ENCODE measurements around the gene ACBD3.

The ACBD3 gene

GRCh38 chr1:226181996-226182714 is 4.4 kb downstream of the ACBD3 start:
- TF ChIP-seq, protein P1, sequence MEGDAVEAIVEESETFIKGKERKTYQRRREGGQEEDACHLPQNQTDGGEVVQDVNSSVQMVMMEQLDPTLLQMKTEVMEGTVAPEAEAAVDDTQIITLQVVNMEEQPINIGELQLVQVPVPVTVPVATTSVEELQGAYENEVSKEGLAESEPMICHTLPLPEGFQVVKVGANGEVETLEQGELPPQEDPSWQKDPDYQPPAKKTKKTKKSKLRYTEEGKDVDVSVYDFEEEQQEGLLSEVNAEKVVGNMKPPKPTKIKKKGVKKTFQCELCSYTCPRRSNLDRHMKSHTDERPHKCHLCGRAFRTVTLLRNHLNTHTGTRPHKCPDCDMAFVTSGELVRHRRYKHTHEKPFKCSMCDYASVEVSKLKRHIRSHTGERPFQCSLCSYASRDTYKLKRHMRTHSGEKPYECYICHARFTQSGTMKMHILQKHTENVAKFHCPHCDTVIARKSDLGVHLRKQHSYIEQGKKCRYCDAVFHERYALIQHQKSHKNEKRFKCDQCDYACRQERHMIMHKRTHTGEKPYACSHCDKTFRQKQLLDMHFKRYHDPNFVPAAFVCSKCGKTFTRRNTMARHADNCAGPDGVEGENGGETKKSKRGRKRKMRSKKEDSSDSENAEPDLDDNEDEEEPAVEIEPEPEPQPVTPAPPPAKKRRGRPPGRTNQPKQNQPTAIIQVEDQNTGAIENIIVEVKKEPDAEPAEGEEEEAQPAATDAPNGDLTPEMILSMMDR (IDR thresholded peaks at IDR 0.05; ENCODE audit: borderline replicate concordance, insufficient read depth, low read depth, low read length): peak; percentile 35; the same call in 1 of the 2 replicates
- H3K4me3 ChIP-seq (ENCODE audit: low read depth, low read length): no peak overlapping the region

DNA sequence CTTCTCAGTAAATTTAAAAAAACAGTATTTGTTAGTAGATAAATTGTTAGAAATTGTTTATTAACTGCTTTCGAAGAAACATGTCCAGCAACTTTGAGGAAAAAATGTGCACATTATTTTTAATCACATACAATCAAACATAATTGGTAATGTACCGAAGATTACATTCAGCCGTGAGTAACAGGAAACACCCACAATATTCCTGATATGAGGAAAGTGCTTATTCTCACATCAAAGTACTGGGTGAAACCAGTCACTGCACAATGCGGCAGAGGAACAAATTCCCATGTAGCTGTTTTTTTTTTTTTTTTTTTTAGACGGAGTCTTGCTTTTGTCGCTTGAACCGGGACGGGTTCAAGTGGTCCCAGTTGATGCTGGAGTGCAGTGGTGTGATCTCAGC is 9.7 kb downstream of the ACBD3 start:
- TF ChIP-seq, protein P1 (IDR thresholded peaks at IDR 0.05; ENCODE audit: borderline replicate concordance, insufficient read depth, low read depth, low read length): no peak

GRCh38 chr1:226172589-226172988 is 14.0 kb downstream of the ACBD3 start:
- TF ChIP-seq, protein P1 (IDR thresholded peaks at IDR 0.05; ENCODE audit: borderline replicate concordance, insufficient read depth, low read depth, low read length): no peak
- no peak overlapping the region for H3K4me3 ChIP-seq (ENCODE audit: low read depth, low read length)

More for the DNA sequence above, 9.7 kb downstream of the ACBD3 start:
- H3K4me3 ChIP-seq (ENCODE audit: low read depth, low read length): no peak overlapping the region

DNA sequence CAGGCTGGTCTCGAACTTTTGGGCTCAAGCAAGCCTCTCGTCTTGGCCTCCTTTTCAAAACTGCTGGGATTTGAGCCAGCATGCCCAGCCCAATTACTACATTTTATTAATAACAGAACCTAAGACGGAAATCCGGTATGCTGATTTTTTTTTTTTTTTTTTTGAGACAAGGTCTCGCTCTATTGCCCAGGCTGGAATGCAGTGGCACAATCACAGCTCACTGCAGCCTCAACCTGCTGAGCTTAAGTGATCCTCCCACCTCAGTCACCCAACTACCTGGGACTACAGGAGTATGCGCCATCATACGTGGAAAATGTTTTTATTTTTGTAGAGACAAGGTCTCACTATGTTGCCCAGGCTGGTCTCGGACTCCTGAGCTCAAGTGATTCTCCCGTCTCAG is 20.2 kb downstream of the ACBD3 start:
- TF ChIP-seq, protein P1 (IDR thresholded peaks at IDR 0.05; ENCODE audit: borderline replicate concordance, insufficient read depth, low read depth, low read length): no peak
- H3K4me3 ChIP-seq (ENCODE audit: low read depth, low read length): no peak overlapping the region

DNA sequence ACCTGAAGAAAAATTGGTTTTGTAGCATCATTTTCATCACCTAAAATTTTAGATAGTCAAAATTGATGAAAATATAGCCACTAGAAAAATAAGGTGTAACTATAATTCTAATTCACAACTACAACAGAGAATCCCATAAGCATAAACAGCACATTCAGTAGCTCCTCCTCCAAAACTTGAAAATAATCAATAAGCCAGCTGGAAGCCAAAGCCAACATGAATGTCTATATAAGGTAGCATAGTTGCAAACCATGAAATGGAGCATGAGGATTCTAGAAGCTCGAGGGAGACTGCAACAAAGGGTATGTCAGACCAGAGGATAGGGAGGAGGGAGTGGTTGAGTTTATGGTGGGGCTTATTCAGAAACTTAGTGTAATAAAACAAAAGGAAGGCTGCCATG is 22.4 kb downstream of the ACBD3 start:
- TF ChIP-seq, protein P1 (IDR thresholded peaks at IDR 0.05; ENCODE audit: borderline replicate concordance, insufficient read depth, low read depth, low read length): no peak
- no peak overlapping the region for H3K4me3 ChIP-seq (ENCODE audit: low read depth, low read length)

- TF ChIP-seq, protein P1 (IDR thresholded peaks at IDR 0.05; ENCODE audit: borderline replicate concordance, insufficient read depth, low read depth, low read length): no peak
These were observed 23.6 kb downstream of the ACBD3 start for GRCh38 chr1:226162898-226163297.

GRCh38 chr1:226158983-226159382 is 27.6 kb downstream of the ACBD3 start:
- no peak overlapping the region for H3K4me3 ChIP-seq (ENCODE audit: low read depth, low read length)
- TF ChIP-seq, protein P1 (IDR thresholded peaks at IDR 0.05; ENCODE audit: borderline replicate concordance, insufficient read depth, low read depth, low read length): no peak

More at GRCh38 chr1:226162898-226163297, 23.6 kb downstream of the ACBD3 start:
- H3K4me3 ChIP-seq (ENCODE audit: low read depth, low read length): no peak overlapping the region

Measured in GM12875 (cell line).